ACHN (cell line): ENCODE measurements around the gene TACC3.

Source experiments
- DNase-seq: peaks from one replicate; pipeline ENCODE4 v3.0.0-alpha.2; 2015
- in situ Hi-C: cut with HindIII; loops from 2 replicates; pipeline ENCODE4 v1.10.0; 2017; ENCODE audit warnings: low sequenced_read_pairs, low pct_ligation_motif_present, low pct_unique_long_range_greater_than_20kb

The TACC3 gene

DNA sequence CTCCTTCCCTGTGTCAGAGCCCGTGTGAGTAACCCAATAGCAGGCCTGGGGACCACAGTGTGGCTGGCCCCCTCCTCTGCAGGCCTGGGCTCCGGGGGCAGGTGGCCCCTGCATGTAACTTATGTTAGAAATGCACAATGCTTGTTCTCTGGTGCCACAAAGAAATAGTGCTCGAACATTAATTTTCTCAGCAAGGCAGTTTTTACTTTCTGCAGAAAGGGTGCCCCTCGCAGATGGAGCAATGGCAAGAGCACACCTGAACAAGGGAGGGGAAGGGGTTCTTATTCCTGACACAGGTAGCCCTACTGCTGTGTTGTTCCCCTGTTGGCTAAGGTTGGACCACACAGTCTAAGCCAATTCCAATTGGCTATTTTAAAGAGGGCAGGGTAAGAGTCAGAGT lies 17.1 kb downstream of the TACC3 start:
- no peak for DNase-seq
- in situ Hi-C loops, result no loop called here

DNA sequence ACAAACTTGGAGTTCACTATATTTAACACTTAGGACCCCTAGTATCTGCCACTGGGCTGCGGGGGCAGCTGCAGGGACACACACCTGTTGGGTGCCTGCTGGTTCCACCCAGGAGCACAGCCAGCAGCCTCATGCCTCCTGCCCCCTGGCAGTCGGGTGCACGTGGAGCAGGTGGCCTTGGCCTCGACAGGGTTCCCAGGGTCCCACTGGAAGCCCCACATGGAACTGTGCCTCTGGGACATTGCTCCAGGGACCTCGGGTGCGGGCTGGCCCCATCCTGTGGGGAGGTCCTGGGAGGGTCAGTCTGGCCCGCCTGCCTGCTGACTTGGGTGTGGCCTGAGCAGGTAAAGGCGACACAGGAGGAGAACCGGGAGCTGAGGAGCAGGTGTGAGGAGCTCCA lies 18.0 kb downstream of the TACC3 start:
- in situ Hi-C loops, result no loop called here
- DNase-seq, result no peak

DNA sequence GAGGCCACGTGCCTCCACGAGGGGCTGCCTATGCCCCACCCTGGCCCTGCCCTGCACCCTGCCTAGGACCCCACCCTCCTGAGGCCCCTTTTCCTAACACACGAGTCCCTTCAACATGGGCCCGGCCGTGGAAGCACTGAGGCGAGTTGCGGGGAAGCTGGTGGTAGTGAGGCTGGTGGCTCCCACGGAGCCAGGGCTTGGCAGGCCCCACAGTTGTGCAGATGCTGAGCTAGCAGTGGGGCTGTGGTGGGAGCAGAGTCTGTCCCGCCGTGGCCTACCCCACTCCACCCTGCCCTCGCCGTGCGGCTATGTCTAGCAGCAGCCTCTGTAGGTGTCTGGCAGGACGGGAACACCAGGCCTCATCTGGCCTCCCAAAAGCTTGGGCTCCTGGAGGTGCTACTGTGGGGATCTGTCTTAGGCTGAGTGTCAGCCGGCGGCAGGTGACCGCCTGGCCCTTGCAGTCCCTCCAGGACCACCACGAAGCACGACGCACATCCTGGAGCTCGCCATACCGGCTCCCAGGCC lies 18.8 kb downstream of the TACC3 start:
- in situ Hi-C loops, result no loop called here
- DNase-seq, result no peak

DNA sequence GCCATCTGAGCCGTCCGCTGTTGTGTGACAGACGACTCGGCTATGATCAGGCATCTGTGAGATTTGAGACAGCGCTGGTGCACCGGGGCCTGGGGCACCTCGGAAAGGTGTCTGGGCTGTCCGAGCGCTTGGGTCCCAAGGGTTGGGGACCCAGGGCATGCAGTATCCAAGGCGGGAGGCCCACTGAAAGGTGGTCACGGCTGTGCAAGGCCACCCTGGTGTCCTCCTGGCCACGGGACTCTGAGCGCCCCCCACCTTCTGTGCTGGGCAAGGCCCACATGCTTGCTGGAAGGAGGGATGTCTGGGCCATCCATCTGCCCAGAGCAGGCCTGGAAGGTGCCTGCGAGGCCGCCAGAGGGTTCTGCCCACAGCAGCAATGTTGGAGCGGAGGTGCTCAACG lies 19.9 kb downstream of the TACC3 start:
- no peak for DNase-seq
- in situ Hi-C loops, result no loop called here

DNA sequence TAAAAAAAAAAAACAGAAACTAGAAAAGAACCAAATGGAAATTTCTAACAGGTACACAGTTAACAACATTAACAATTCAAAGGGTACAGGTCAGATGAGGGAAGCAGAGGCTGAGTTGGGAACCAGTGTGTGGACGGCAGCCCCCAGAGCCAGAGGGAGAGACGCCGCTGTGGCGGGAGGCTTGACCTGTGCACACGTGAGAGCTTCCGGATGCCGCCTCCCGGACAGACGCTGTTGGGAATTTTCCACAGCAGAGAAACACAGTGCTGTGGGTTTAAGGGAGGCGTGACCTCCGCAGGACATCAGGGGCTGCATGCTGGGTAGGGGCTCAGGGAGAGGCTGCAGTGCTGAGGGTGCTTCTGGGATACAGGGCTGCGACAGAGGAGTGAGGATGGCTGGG lies 22.2 kb downstream of the TACC3 start:
- DNase-seq, result no peak
- in situ Hi-C loops, result no loop called here

DNA sequence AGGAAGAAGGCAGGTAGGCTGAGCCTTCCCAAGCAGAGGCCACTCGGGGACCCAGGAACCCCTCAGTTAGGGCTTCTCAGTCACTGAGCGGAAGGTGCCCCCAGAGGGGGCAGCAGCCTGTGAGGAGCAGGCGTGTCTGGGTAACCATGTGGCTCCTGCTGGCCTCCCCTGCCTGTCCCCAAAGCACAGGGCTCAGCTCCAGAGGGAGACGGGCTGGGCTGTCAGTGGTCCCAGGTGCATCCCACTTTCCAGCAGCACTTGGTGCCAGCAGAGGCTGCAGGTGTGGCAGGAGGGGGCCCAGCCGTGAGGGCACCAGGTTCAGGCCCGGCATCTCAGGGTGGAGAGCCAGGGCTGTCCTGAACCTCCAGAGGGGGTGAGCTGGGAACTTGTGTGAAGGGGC lies 22.7 kb downstream of the TACC3 start:
- in situ Hi-C loops, result no loop called here
- no peak for DNase-seq

DNA sequence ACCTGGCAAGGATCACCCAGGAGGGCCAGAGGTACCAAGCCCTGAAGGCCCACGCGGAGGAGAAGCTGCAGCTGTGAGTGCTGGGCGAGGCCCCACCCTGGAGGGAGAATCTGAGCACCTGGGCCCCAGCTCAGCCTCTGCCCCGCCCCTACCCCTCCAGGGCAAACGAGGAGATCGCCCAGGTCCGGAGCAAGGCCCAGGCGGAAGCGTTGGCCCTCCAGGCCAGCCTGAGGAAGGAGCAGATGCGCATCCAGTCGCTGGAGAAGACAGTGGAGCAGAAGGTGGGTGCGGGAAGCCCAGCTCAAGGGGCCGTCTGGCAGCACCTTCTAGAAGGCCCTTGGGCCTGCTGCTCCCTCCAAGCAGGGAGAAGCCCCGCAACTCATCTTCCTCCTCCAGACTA lies 23.2 kb downstream of the TACC3 start:
- in situ Hi-C loops, result no loop called here
- no peak for DNase-seq

DNA sequence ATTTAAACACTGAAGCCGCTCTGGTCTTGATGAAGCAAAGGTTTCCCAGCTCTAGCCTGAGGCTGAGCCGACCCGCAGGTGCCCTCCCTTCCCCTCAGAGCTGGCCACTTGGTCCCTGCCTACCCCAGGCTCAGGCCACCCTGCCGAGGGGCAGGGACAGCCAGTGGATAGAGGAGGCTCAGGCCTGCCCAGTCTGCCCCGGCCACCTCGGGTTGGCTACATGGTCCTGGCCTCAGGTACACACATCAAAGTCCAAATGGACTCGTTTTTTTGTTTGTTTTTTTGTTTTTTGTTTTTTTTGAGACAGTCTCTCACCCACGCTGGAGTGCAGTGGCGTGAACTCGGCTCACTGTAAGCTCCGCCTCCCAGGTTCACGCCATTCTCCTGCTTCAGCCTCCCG lies 23.8 kb downstream of the TACC3 start:
- in situ Hi-C loops, result no loop called here
- DNase-seq, result no peak

DNA sequence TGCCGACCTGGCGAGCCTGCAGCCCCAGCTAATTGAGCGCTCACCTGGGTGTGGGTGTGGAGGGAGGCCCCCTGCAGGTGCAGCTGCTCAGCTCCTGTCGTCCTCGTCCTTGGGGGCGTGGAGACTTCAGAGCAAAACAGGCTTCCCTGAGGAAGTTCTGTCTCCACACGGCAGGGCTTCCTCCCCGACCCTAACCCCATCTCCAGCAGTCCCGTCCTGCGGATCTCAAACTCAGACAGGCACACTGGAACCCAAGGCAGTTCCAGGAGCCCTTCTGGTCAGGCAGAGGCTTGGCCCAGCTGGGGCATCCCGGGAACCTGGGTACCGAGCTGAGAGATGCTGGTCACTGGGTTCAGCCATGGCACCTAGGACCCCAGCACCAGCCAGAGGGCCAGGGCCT lies 24.4 kb downstream of the TACC3 start:
- DNase-seq, result no peak
- in situ Hi-C loops, result no loop called here

DNA sequence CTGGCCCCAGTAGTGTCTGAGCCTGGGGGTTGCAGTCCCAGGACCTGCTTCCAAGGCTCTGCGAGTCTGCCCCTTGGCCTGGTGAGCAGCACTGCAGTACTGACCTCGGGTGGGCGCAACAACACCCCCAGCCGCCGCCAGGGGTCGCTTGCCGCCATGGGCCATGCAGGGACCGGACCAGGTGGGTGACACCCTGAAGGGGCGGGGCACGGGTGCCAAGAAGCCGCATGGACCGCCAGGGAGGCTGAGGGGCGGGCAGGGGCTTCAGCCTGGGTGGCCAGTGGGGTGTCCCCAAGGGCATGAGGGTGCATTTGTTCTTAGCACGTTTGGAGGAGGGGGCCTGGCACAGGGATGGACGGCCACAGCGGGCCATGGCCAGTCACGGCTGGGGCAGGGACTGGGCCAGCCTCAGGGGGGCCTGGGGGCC lies 25.0 kb downstream of the TACC3 start:
- in situ Hi-C loops, result no loop called here
- no peak for DNase-seq

DNA sequence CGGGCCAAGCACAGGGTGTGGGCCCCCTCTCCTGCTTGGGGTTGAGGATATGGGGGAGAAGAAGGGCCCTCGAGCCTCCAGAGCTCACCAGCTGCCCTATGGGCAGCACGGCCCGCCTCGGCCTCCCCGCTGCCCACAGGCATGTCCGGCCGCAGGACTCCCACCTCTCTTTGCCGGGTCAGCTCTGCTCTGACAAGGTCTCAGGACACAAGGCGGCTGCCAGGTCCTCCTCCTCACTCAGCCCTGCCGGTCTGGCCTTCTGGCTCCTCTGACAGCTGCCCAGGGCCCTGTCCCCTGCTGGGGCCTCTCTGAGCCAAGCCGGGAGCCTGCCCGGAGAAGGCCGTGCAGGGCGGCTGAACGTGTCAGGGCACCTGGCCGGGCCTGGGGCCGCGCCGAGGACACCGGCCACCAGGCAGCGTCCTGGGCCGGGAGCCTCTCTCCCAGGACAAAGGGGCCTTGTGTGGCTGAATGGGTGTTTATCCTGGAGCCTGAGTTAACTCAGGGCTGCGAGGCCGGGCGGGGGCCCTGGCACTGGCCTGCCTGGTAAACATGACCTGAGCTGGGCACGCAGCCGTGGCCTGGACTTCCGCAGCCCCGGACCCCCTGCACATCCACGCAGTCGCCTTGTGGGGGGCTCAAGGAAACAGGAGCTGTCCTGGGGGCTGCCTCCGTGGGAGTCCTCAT lies 25.7 kb downstream of the TACC3 start:
- in situ Hi-C loops, result no loop called here
- DNase-seq, result no peak

DNA sequence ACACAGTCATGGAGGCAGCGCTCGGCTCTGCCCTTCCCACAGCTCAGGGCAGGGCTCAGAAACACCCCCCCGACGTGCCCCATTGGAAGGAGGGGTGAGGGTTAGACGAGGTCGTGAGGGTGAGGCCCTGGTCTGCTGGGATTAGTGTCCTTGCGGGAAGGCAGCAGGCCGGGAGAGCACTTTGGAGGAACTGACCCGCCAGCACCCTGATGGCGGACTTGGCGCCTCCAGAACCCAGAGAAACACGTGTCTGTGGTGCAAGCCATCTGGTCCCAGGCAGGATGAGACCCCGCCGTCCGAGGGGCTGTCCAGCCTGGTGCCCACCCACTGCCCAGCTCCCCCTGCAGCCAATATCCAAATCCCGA lies 26.3 kb downstream of the TACC3 start:
- in situ Hi-C loops, result no loop called here

DNA sequence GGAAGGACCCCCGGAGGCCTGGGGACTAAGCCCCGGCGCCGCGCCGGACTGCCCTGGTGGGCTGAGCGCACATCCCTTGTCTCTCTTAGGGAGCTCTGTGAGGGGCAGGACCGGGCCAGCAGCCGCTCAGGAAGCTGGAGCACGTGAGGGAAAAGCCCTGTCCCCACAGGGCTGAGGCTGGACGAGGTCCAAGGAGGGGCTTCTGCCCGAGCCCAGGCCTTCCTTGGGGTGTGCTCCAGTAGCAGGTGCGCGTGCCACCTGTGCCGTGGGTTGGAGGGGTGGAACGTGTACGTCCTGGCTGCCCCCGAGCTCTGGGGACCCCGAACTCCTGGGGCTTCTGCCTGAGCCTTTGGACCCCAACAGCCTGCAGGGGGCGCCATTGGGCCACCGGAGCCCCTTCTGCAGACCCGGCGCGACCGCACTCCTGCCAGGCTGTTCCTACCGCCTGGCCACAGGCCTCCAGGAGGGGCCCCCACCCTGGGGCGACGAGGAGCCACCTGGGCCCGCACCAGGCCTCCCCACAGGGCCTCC lies 27.2 kb downstream of the TACC3 start:
- peak; percentile 62 for DNase-seq
- in situ Hi-C loops, result no loop called here

More for the DNA sequence above, 26.3 kb downstream of the TACC3 start:
- DNase-seq, result no peak

DNA sequence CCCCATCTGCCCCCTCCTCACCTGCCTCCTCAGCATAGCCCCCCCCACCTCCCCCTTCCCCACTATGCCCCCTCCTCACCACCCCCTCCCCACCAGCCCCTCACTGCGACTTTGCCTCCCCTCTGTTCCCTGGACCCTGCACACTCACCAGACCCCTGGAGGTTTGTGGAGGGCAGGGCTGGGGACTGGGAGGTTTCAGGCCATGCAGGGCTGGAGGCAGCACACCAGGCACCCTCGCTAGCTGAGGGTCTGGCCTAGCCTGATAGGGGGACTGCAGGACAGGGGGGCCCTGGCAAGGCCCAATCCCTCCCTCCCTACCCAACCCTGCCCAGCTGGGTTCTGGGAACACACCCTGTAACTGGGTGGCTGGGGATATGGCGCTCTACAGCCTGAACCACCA lies 28.0 kb downstream of the TACC3 start:
- in situ Hi-C loops, result no loop called here
- no peak for DNase-seq

DNA sequence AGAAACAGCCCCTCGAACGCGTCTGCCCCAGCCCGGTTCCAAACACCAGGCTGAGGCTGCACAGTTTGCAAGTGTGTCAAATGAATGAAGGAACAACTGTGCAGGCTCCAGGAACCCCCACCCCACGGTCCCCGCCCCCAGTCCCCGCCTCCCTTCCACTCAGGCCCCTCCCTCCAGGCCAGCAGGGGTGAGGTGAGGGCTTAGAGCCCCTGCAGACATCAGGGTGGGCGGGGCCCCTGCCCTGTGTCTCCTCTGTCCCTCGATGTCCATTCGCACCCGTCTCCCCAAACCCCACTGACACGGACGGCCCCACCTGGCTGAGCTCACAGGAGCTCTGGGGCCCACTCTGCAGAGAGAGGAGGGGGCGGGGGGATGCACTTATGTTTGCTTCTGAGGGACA lies 28.5 kb downstream of the TACC3 start:
- in situ Hi-C loops, result no loop called here
- no peak for DNase-seq

DNA sequence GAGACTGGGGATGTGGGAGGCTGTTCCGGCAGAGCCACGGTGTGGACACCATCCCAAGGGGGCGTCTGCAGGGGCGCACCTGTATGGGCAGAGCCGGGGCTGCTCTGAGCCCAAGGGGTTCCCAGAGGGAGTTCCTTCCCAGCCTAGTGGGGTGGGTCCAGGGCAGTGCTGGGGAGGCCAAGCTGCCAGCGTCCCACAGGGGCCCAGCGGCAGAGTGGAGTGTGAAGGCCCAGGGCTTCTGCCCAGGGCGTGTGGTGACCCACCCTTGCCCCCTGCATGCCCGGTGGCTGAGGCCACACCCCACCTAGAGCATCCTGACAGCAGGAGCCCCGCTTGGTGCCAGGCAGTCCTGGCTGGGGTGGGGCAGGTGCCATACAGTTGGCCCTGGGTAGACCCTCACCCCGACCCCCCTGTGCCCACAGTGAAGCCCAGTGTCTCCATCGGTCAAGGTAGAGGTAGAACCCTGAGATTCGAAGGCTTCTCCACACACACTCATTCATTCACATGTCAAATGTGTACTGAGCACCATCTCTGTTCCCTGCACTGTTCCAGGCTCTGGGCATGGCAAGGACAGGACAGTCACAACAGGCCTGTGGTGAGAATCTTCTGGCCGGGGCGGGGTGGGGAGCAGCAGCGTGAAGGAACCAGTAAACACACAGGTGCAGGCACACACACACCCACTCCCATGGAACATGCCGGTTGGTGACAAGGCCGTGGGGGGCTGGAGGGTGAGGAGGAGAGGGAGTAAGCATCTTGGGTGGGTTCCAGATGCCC lies 29.2 kb downstream of the TACC3 start:
- no peak for DNase-seq
- in situ Hi-C loops, result no loop called here

DNA sequence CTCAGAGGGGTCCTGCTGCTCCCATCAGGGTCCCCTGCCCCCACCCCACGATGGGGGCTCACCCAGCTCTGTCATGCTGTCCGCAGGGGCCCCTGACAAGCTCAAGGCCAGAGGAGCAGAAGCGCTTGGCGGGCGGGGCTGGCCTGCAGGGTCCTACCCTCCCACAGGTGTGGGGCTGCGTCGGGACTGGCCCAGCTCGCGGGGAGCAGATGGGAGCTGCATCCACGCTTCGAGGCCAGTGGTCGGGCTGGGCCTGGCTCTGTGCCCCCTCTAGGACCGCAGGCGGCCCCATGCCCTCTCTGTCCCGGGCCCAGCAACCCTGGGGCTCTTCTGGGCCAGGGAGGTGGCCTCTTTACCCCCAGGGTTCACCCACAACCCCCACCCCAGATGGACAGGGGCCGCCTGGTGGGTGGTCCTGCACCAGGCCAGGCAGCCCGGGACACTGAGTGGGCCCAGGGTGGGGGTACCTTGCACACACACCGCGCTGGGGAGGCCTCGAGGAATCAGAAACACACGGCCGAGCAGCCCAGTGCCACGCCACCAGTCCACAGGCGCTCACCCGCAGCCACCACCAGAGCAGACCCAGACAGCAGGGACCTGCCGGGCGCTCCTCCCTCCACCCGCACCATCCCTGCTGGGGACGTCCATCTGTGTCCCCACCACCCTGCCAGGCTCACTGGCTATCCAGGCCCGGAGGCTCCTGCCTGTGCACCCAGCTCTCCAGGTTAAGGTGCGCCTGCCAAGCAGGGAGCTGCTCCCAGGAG lies 30.0 kb downstream of the TACC3 start:
- no peak for DNase-seq
- in situ Hi-C loops, result no loop called here

DNA sequence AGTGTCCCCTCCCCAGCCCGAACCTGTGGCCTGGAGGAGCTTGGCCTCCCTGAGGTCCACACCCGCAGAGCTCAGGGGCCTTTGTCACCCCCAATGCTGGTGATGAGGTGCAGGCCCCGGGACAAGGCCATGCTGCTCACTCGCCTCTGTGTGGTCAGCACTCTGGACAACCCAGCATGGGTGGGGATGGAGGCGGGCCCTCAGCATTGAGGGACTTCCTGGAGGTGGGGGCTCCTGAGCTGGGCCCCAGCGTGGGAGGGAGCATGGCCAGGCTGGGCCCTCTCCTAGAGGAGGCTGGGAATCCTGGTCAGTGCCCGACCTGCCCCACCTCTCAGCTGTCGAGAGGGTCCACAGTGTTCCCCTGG lies 30.6 kb downstream of the TACC3 start:
- in situ Hi-C loops, result no loop called here
- no peak for DNase-seq

DNA sequence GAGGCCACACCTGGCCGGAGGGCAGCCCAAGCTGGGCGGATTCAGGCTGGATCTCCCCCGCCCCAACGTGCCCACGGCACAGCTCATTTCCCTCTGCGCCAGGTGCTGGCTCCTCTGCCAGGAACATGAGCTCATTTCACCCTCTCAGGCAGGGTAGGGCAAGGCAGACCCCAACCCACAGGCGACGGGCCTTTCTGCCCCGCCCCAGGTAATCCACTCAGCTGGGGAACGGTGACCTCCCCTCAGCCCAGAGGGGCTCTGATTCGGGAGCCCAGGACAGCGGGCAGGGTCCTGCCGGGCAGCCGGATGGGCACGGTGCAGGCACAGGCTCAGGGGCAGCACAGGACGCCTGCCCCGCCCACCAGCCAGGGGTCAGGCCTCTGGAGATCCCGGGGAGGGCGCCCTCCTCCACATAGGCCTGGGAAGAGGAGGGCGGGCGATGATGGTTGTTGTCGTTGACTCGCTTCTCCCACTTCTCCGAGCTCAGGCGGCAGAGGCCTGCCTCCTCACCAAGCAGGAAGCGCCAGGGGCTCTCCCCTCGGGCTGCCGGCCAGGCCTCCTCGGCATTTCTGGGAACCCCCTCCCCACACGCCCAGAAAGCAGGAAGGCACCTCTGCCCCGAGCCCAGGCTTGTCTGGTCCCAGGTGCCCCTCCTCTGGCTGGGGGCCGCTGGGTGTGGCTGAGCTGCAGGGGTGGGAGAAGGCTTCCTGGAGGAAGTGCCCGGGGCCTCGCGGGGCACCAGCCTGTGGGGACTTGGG lies 31.1 kb downstream of the TACC3 start:
- in situ Hi-C loops, result no loop called here
- no peak for DNase-seq
